Measurements from ENCODE around the gene GPAM.
A peak's percentile ranks its signal among the peaks of the same experiment; 100 is the strongest.

GPAM gene

DNA sequence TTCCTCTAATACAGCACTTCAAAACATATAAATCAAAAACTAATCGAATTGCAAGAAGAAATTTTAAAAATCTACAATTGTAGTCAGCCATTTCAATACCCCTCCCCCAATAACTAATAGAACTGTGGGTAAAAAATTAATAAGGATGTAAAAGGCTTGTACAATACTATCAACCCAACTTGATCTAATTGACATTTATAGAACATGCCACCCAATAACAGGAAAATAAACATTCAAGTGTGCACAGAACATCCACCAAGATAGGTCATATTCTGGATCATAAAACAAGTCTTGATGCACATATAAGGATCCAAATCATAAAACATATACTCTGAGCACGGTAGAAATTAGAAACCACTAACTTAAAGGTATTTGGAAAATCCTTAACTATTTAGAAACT, 4.0 kb upstream of the GPAM start:
- ATAC-seq (replicated peaks): no peak
- H3K4me3 Mint-ChIP-seq: no peak overlapping the region
- H3K27me3 Mint-ChIP-seq: peaks cover 7 to 12% of the 10 kb centered on the region in 2 donors
- peaks cover 14% of the 10 kb centered on the region for H3K36me3 Mint-ChIP-seq (ENCODE audit: insufficient read depth)
- peaks cover 0 to 7% of the 10 kb centered on the region in 2 donors for H3K9me3 Mint-ChIP-seq
- no peak overlapping the region for H3K27ac Mint-ChIP-seq
- peaks cover 19 to 31% of the 10 kb centered on the region in 2 donors for H3K4me1 Mint-ChIP-seq (ENCODE audit: low read depth in 2 of 2)
- no peak for DNase-seq

DNA sequence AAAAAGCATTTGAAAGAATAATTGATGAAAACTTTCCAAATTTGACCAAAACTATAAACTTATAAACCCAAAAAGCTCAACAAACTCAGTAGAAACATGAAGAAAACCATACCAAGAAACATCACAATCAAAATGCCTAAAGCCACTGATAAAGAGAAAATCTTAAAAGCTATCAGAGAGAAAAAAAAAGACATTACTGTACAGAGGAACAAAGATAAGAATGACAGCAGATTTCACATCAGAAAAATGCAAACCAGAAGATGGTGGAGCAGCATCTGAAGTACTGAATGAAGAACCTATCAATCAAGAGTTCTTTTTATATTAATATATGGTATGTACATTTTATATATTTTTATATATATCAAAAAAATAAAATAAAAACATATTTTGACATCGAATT, 2.4 kb upstream of the GPAM start:
- H3K27me3 Mint-ChIP-seq: peaks cover 0 to 7% of the 10 kb centered on the region in 2 donors
- peaks cover 20 to 32% of the 10 kb centered on the region in 2 donors for H3K4me1 Mint-ChIP-seq (ENCODE audit: low read depth in 2 of 2)
- H3K27ac Mint-ChIP-seq: peak overlapping the region in 1 of 2 donors; percentile 6

DNA sequence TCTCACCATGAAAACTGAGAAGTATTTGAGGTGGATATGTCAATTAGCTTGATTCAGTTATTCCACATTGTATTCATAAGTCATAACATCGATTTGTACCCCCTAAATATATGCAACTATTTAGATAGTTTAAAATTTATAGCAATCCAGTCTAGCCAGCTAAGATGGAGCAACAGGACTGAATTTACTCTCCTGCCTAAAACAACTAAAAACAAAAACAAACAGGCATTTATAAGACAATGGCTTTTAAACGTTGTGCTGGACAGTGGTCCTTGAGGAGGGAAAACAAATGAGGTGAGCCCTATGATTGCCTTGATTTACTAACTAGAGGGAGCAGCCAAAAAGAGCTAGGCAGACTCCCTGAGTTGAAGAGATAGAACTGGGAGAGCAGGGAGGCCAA, 814 bp upstream of the GPAM start:
- H3K36me3 Mint-ChIP-seq (ENCODE audit: insufficient read depth): peaks cover 14% of the 10 kb centered on the region
- peak overlapping the region; percentile 91 to 95 for H3K4me3 Mint-ChIP-seq
- ATAC-seq (replicated peaks) (no peak), DNase-seq (no peak)
- H3K27me3 Mint-ChIP-seq: peaks cover 0 to 2% of the 10 kb centered on the region in 2 donors
- H3K4me1 Mint-ChIP-seq (ENCODE audit: low read depth in 2 of 2): peaks cover 20 to 40% of the 10 kb centered on the region in 2 donors
- H3K27ac Mint-ChIP-seq: peak overlapping the region; percentile 98
- H3K9me3 Mint-ChIP-seq: peaks cover 0 to 7% of the 10 kb centered on the region in 2 donors

More for the DNA sequence above, 2.4 kb upstream of the GPAM start:
- Mint-ChIP-seq H3K4me3 (no peak overlapping the region), H3K9me3 (peaks cover 0 to 7% of the 10 kb centered on the region in 2 donors), H3K36me3 (ENCODE audit: insufficient read depth) (peaks cover 14% of the 10 kb centered on the region)
- DNase-seq (no peak), ATAC-seq (replicated peaks) (no peak)

DNA sequence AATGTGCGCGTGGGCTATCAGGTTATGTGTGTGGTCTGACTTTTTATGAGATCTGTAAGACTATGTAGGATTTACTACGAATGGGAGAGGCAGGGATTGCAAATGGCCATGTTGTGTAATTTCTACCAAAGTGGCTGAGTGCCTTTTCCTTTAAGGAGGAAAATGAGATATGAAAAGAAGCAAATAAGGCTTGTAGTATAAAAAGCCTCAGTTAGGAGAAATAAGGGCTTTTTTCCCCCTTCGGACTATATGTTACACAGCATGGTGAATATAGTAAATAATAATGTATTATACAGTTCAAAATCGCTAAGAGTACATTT, 447 bp upstream of the GPAM start:
- Mint-ChIP-seq H3K27me3 (no peaks in the 10 kb centered on the region), H3K9me3 (peaks cover 0 to 7% of the 10 kb centered on the region in 2 donors), H3K36me3 (ENCODE audit: insufficient read depth) (peaks cover 14% of the 10 kb centered on the region), H3K27ac (peak overlapping the region; percentile 98), H3K4me1 (ENCODE audit: low read depth in 2 of 2) (peaks cover 20 to 40% of the 10 kb centered on the region in 2 donors), H3K4me3 (peak overlapping the region; percentile 91 to 95)
- no peak for DNase-seq
- ATAC-seq (replicated peaks): no peak

DNA sequence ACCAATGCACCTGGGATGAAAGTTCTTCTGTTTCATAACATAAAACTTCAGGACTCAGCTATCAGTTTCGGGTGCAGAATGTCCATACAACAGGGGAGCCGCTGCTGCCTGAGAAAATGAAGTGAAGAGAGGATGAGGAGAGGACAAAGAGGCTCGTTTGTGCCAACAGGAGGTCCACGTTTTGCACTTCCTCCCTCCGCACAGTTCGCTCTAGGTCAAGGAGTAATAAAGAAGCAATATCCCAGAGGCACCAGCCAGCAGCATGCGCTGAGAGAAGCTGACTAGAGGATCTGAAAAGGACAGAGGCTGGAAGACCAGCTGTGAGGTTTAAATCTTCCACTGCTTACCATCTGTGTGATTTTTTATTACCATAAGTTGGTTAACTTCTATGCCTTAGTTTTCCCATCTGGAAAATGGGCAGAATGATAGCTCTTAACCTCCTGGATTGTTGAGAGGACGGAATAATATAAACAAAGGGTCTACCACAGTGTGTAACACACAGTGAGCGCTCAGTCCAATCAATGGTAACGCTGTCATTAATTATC, 709 bp downstream of the GPAM start:
- no peak for ATAC-seq (replicated peaks)
- peaks cover 22% of the 10 kb centered on the region for H3K36me3 Mint-ChIP-seq (ENCODE audit: insufficient read depth)
- H3K27me3 Mint-ChIP-seq: no peaks in the 10 kb centered on the region
- DNase-seq: no peak
- peak overlapping the region; percentile 98 for H3K27ac Mint-ChIP-seq
- H3K4me1 Mint-ChIP-seq (ENCODE audit: low read depth in 2 of 2): peaks cover 20 to 40% of the 10 kb centered on the region in 2 donors
- H3K9me3 Mint-ChIP-seq: peaks cover 0 to 7% of the 10 kb centered on the region in 2 donors
- peak overlapping the region; percentile 91 to 95 for H3K4me3 Mint-ChIP-seq

DNA sequence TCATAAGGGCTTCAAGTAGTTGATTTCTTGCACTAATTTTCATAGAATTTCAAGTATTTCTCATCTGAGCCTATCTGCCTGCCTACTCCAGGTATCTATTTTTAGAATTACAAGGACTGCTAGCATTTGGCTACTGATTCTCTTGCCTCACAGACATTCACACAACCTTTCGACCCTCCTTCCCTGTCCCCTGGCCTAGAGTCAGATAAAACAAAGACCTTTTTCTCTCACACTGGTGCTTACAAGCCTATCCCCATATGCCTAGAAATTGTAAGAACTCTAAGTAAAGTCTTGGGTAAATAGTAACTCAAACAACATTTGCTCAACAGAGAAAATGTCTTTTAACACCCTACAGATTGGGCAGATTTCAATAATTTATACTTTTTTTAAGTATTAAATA, 6.3 kb downstream of the GPAM start:
- ATAC-seq (replicated peaks): no peak
- Mint-ChIP-seq H3K9me3 (no peaks in the 10 kb centered on the region), H3K4me3 (no peak overlapping the region), H3K36me3 (ENCODE audit: insufficient read depth) (peaks cover 28% of the 10 kb centered on the region), H3K27ac (peak overlapping the region in 1 of 2 donors; percentile 23), H3K4me1 (ENCODE audit: low read depth in 2 of 2) (peaks cover 0 to 9% of the 10 kb centered on the region in 2 donors), H3K27me3 (no peaks in the 10 kb centered on the region)
- DNase-seq: no peak

DNA sequence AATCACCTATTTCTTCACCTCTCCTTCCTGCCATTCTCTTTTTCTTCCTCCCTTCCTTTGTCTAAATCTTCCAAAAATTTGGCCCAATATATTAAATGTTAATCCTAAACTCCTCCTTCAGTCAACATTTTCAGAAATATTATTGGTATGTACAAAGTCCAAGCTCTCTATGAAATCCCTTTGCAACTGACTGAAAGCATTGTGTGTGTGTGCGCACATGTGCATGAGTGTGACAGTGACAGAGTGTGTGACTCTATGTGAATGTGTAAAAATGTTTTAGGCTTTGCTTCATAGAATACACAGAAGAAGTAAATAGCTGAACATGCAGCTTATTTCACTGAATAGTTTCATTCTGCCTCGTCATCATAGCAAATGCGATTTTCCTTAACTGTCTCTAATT, 7.0 kb downstream of the GPAM start:
- no peak for DNase-seq
- Mint-ChIP-seq H3K27me3 (no peaks in the 10 kb centered on the region), H3K9me3 (no peaks in the 10 kb centered on the region), H3K4me3 (no peak overlapping the region), H3K27ac (peak overlapping the region in 1 of 2 donors; percentile 32), H3K4me1 (ENCODE audit: low read depth in 2 of 2) (peaks cover 0 to 9% of the 10 kb centered on the region in 2 donors), H3K36me3 (ENCODE audit: insufficient read depth) (peaks cover 32% of the 10 kb centered on the region)
- no peak for ATAC-seq (replicated peaks)

DNA sequence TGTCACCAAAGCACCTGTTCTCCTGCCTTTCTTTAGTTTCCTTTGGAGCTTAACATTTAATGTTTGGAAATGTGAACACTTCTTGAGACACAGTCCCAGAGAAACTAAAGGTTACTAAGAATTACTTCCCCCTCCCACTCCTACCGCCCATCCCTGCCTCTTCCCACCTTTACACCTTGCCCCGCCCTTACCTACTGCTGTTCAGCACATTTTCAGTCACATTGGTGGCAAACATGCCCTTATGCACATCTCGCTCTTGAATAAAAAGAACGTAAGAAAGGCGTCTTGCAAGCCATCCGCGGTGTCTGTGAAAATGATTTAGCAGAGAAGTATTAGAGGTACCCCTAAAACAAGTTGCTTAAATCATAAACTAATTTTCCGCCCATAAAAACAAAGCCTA, 8.2 kb downstream of the GPAM start:
- no peak overlapping the region for H3K4me3 Mint-ChIP-seq
- peaks cover 36% of the 10 kb centered on the region for H3K36me3 Mint-ChIP-seq (ENCODE audit: insufficient read depth)
- no peaks in the 10 kb centered on the region for H3K9me3 Mint-ChIP-seq
- DNase-seq (no peak), ATAC-seq (replicated peaks) (no peak)
- H3K27me3 Mint-ChIP-seq: no peaks in the 10 kb centered on the region
- H3K27ac Mint-ChIP-seq: no peak overlapping the region
- peaks cover 0 to 9% of the 10 kb centered on the region in 2 donors for H3K4me1 Mint-ChIP-seq (ENCODE audit: low read depth in 2 of 2)

DNA sequence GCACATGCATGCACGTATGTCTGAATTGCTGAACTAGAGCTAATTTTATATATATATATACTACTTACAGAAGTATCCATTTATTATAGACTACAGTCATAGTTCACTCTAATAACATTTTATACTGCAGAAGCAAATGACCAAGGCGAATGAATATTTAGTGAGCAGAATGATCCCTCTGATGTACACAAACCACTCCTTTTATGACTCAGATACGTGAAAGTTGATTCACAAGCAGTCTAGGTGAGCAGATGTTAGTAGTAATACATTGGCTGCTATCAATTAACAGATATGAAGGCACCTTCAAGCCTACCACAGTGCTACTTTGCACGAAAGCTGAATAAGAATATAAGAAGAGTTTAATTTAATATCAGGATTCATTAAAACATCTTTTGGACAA, 10.4 kb downstream of the GPAM start:
- Mint-ChIP-seq H3K36me3 (ENCODE audit: insufficient read depth) (peaks cover 40% of the 10 kb centered on the region), H3K27me3 (no peaks in the 10 kb centered on the region), H3K4me3 (no peak overlapping the region), H3K27ac (no peak overlapping the region), H3K4me1 (ENCODE audit: low read depth in 2 of 2) (no peaks in the 10 kb centered on the region), H3K9me3 (no peaks in the 10 kb centered on the region)
- ATAC-seq (replicated peaks): no peak
- DNase-seq: no peak

DNA sequence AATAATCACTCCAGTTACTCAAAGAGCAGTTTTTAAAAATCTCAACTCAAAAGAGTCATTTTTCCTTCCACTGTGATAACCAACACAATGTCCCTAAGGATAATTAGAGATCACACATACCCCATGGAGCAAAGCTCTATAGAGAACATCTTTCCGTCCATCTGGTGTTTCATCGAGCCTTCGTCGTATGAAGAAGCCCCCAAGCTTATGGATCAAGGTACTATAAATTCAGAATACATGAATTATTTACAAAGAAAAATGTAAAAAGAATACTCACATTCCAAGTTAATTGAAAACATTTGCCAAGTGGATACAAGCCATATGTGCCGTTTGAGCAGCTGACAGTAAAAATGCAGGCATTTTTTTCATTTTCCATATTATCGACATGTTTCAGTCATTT, 14.8 kb downstream of the GPAM start:
- no peaks in the 10 kb centered on the region for H3K9me3 Mint-ChIP-seq
- H3K27me3 Mint-ChIP-seq: no peaks in the 10 kb centered on the region
- H3K36me3 Mint-ChIP-seq (ENCODE audit: insufficient read depth): peaks cover 48% of the 10 kb centered on the region
- no peaks in the 10 kb centered on the region for H3K4me1 Mint-ChIP-seq (ENCODE audit: low read depth in 2 of 2)
- no peak overlapping the region for H3K4me3 Mint-ChIP-seq
- ATAC-seq (replicated peaks): no peak
- H3K27ac Mint-ChIP-seq: no peak overlapping the region
- DNase-seq: no peak

DNA sequence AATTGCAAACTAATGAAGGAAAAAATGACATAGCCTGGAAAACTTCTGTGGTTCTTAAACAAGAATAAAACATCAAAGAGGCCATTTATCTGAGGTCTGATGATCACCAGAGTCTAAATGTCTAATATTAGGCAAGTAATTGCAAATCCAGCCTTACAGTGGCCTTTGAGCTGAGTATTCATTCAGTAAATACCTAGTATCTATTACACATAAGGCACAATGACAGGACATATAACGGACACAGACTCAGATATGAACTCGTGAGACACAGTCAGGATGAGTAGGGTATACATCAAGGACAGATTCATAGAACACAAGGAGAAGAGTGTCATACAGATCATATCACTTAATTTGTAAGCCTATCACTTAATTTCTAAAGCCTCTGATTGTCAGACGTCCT, 16.8 kb downstream of the GPAM start:
- Mint-ChIP-seq H3K4me3 (no peak overlapping the region), H3K36me3 (ENCODE audit: insufficient read depth) (peaks cover 40% of the 10 kb centered on the region), H3K27ac (no peak overlapping the region), H3K27me3 (no peaks in the 10 kb centered on the region), H3K9me3 (no peaks in the 10 kb centered on the region), H3K4me1 (ENCODE audit: low read depth in 2 of 2) (no peaks in the 10 kb centered on the region)
- DNase-seq: no peak
- no peak for ATAC-seq (replicated peaks)

DNA sequence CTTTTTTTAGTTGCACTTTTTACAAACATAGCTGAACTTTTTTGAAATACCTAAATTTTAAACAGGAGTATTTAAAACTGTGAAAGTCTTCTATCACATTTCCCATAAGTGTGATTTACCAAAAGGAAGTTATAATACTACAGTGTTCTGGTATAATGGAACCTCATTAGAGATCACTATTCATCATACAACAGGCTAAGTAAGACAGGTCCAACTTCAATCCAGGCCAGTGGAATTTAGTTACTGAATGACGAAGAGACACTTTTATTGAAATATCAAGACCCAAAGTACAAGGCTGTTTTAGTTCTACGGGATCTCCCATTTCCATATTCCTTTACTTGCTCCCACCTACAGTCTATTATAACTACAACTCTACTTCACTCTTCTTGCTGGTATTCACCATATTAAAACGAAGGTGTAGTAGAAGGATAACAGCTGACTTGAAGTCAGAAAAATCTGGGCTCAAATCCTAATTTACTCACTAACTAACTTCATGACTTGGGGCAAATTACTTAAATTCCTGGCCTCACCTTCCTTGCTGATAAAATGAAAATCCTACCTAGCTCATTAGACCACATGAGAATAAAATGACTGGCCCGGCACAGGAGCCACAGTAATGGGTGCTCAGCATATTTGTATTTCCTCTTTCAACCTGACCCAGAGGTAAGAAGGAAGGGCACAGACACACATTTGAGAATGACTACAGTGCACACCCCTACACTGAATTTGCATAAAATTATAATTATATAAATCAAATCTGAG, 21.6 kb downstream of the GPAM start:
- ATAC-seq (replicated peaks) (no peak), DNase-seq (no peak)
- no peaks in the 10 kb centered on the region for H3K27me3 Mint-ChIP-seq
- peaks cover 44% of the 10 kb centered on the region for H3K36me3 Mint-ChIP-seq (ENCODE audit: insufficient read depth)
- H3K9me3 Mint-ChIP-seq: no peaks in the 10 kb centered on the region
- H3K4me1 Mint-ChIP-seq (ENCODE audit: low read depth in 2 of 2): no peaks in the 10 kb centered on the region
- H3K27ac Mint-ChIP-seq: no peak overlapping the region
- H3K4me3 Mint-ChIP-seq: no peak overlapping the region

DNA sequence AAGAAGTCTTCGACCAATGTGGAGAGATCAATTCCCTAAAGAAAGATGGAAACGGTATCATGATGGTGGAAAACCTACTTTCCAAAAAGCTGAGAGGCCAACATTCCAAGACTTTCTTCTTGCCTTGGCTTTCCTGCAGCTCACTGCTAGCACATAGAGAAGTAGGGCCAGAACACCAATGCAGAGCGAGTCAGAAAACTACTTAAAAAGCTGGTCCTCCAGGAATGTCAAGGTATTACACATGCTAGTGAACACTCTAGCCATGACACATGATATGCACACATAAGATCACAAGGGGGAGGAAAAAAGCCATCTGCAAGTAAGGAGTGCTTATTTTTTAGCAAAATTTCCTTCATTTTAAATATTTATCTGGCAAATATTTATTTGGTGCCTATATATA, 22.7 kb downstream of the GPAM start:
- Mint-ChIP-seq H3K9me3 (no peaks in the 10 kb centered on the region), H3K27me3 (no peaks in the 10 kb centered on the region), H3K4me3 (no peak overlapping the region), H3K36me3 (ENCODE audit: insufficient read depth) (peaks cover 49% of the 10 kb centered on the region), H3K4me1 (ENCODE audit: low read depth in 2 of 2) (no peaks in the 10 kb centered on the region), H3K27ac (no peak overlapping the region)
- ATAC-seq (replicated peaks) (no peak), DNase-seq (no peak)

DNA sequence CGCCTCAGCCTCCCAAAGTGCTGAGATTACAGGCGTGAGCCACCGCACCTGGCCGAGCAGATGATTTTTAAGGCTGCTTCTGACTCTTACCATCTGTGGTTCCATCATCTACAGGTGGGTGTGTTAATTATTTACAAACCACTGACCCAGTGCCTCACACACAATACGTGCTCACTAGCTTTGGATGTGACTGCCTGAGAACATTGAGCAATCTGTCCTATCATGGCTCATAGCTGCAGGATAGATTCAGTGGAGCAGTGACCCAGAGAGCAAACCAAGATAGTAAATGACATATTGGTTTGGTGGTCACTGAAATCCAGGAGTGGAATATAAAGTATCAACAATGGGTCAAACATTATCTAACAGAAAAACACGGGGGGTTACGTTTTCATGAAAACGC, 24.1 kb downstream of the GPAM start:
- peaks cover 41% of the 10 kb centered on the region for H3K36me3 Mint-ChIP-seq (ENCODE audit: insufficient read depth)
- no peak overlapping the region for H3K27ac Mint-ChIP-seq
- H3K4me1 Mint-ChIP-seq (ENCODE audit: low read depth in 2 of 2): no peaks in the 10 kb centered on the region
- H3K4me3 Mint-ChIP-seq: no peak overlapping the region
- H3K9me3 Mint-ChIP-seq: no peaks in the 10 kb centered on the region
- DNase-seq (no peak), ATAC-seq (replicated peaks) (no peak)
- H3K27me3 Mint-ChIP-seq: no peaks in the 10 kb centered on the region

All from effector memory CD8-positive, alpha-beta T cell (primary cell).